ENCODE data around the gene ZNF770.
A peak's percentile ranks its signal among the peaks of the same experiment; 100 is the strongest.
"Not testable (repeated sequence)": the region's sequence is repeated elsewhere in the genome, so short reads cannot be mapped to it uniquely, and the experiment has no call there.

ZNF770 gene

GRCh38 chr15:34970098-34970643, 17.9 kb downstream of the ZNF770 start:
- DNase-seq: not testable (repeated sequence)

GRCh38 chr15:34969340-34970097, 18.6 kb downstream of the ZNF770 start, which contains the start of gene AQR:
Gene AQR (minus strand): TSS chr15:34969742. CDS start chr15:34969613, 129 bp downstream.
- DNase-seq: peak; percentile 92 to 96

- no peak for DNase-seq
These were observed 23.8 kb downstream of the ZNF770 start for GRCh38 chr15:34964277-34964676.

GRCh38 chr15:34953851-34954250, 34.2 kb downstream of the ZNF770 start:
- no peak for DNase-seq

GRCh38 chr15:34952481-34952880, 35.6 kb downstream of the ZNF770 start:
- no peak for DNase-seq

GRCh38 chr15:34951993-34952392, 36.1 kb downstream of the ZNF770 start:
- no peak for DNase-seq

GRCh38 chr15:34944936-34945335, 43.2 kb downstream of the ZNF770 start:
- no peak for DNase-seq

- no peak for DNase-seq
These were observed 44.4 kb downstream of the ZNF770 start for GRCh38 chr15:34943711-34944110.

GRCh38 chr15:34943264-34943663, 44.8 kb downstream of the ZNF770 start:
- not testable (repeated sequence) for DNase-seq

- DNase-seq: no peak
These were observed 45.7 kb downstream of the ZNF770 start for GRCh38 chr15:34942363-34942762.

GRCh38 chr15:34941831-34942230, 46.3 kb downstream of the ZNF770 start:
- no peak for DNase-seq

GRCh38 chr15:34941185-34941698, 46.8 kb downstream of the ZNF770 start:
- DNase-seq: no peak

GRCh38 chr15:34933432-34933975, 54.6 kb downstream of the ZNF770 start:
- no peak for DNase-seq

GRCh38 chr15:34928349-34928748, 59.7 kb downstream of the ZNF770 start:
- not testable (repeated sequence) for DNase-seq
